Lung (tissue), 12 donors: ENCODE results near the gene CLCN6. TPM values are rescaled to one million over a fixed set of nuclear protein-coding genes. Genes with fewer than 3 reads are reported as not detected.

Experiments
- ATAC-seq: fragments of 200-7000 bp; cut with Tn5 transposase; one replicate; pipeline ENCODE4 v1.9.1; 2020; ENCODE audit warnings: moderate number of reproducible peaks; ENCODE audit not compliant: insufficient read depth, low FRiP score
- DNase-seq, 3 donors: peaks; one replicate each; pipeline ENCODE4 v3.0.0-alpha.2; 2013 to 2017
- H3K27ac ChIP-seq, 2 donors: one replicate each; pipeline ENCODE4 v1.5.1; 2013; ENCODE audit warnings: mild to moderate bottlenecking in 2 of 2, moderate library complexity in 2 of 2, control low read depth in 1 of 2, inconsistent platforms in 1 of 2, low read depth in 1 of 2, low read length in 1 of 2
- H3K27me3 ChIP-seq, 3 donors: one replicate each; pipeline ENCODE4 v1.5.1; 2013; ENCODE audit warnings: low read length in 2 of 3; ENCODE audit not compliant: control insufficient read depth in 3 of 3, insufficient read depth in 3 of 3
- H3K36me3 ChIP-seq, 4 donors: one replicate each; pipeline ENCODE4 v1.5.1; 2013; ENCODE audit warnings: low read length in 4 of 4, mild to moderate bottlenecking in 1 of 4, moderate library complexity in 1 of 4; ENCODE audit not compliant: control insufficient read depth in 4 of 4, insufficient read depth in 4 of 4
- H3K4me1 ChIP-seq, 5 donors: one replicate each; pipeline ENCODE4 v1.5.1; 2013; ENCODE audit warnings: low read length in 5 of 5, mild to moderate bottlenecking in 2 of 5, moderate library complexity in 1 of 5; ENCODE audit not compliant: control insufficient read depth in 5 of 5, insufficient read depth in 5 of 5
- H3K4me3 ChIP-seq: one replicate; pipeline ENCODE4 v1.5.1; 2013; ENCODE audit warnings: mild to moderate bottlenecking, control low read depth, moderate library complexity
- H3K9ac ChIP-seq, 2 donors: one replicate each; pipeline ENCODE4 v1.5.1; 2013; ENCODE audit warnings: low read length in 2 of 2, control low read depth in 1 of 2; ENCODE audit not compliant: insufficient read depth in 1 of 2
- H3K9me3 ChIP-seq, 4 donors: one replicate each; pipeline ENCODE4 v1.5.1; 2013; ENCODE audit warnings: low read length in 3 of 4, mild to moderate bottlenecking in 1 of 4, moderate library complexity in 1 of 4; ENCODE audit not compliant: control insufficient read depth in 4 of 4, insufficient read depth in 3 of 4
- CTCF ChIP-seq: IDR thresholded peaks from 2 replicates; pipeline ENCODE4 v1.5.1; 2012; ENCODE audit warnings: mild to moderate bottlenecking; ENCODE audit errors: control extremely low read depth, extremely low read depth
- WGBS, 2 donors: extraction: QIAGEN DNeasy Blood & Tissue Kit; methylation state at CpG; one replicate each; pipeline ENCODE4 v1.1.7; 2013; 5-methylcytosine and 5-hydroxymethylcytosine counted together
- polyA plus RNA-seq, 2 donors: library from polyadenylated mRNA; stranded (reverse); fragments of 200-250 nt; gene quantifications; one replicate each; pipeline ENCODE4 v1.2.1, GENCODE V29; 2013
- total RNA-seq, 2 donors: library from RNA; depleted of rRNA in 1 of 2; stranded (reverse); fragments of >200 nt in 1 of 2; gene quantifications; one replicate each; pipeline ENCODE4 v1.2.1, GENCODE V29; 2014 to 2021
- donor health status: control.
- donor health status: control.
- donor health status: Bipolar disorder and iron deficiency.
- donor health status: healthy.
- donor health status: DM: yes; HTN: yes; CAD: no.

CLCN6 gene
- total and polyA plus RNA-seq, 4 donors, result 16.7 to 35.7 (median 18.1) TPM

- H3K27me3 ChIP-seq, result no peaks in the 10 kb centered on the region
- WGBS, 2 donors, result 26 to 62% methylated on average over 19 of the region's 19 CpGs
- no peak for TF ChIP-seq CTCF
- no peak overlapping the region for H3K27ac ChIP-seq
- H3K4me1 ChIP-seq, result peaks cover 0 to 15% (median 0%) of the 10 kb centered on the region in 5 donors
- no peak overlapping the region for H3K4me3 ChIP-seq
- H3K9me3 ChIP-seq, result no peaks in the 10 kb centered on the region
- peaks cover 8 to 65% (median 28%) of the 10 kb centered on the region in 4 donors for H3K36me3 ChIP-seq
- DNase-seq (peak; percentile 78 to 83 (median 83)), ATAC-seq (no peak)
- H3K9ac ChIP-seq, result no peak overlapping the region
Measured at GRCh38 chr1:11842154-11843041, 36.4 kb downstream of the CLCN6 start.

DNA sequence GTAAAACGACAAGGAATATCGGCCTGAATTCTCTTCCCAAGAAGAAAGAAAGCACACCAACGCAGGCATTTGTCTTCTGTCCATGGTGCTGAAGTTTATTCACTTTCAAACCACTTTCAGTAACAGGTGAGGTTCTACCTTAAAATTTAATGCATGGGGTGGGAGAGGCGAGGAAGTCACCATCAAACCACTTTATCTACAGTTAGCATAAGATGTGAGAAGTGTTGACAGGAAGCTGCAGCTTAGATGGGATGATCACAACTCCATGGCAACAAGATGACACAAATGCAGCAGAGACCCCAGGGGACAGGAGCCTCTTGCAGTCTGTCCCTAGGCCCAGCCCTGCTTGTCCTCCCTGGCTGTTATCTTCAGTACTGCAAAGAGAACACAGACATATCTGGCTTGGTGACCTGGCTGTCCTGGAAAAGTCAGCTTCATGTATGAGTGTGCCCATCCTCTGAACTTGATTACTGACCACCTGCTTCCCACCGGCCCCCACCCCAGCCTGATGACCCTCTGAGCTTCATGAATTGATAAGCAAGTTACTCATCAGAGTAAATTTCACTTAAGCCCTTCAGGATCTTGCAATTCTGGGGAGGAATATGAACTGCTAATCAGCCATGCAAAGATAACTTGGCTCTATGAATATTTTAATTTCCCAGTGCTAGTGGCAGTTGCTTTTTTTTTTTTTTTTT, 39.8 kb downstream of the CLCN6 start:
- H3K4me3 ChIP-seq, result no peak overlapping the region
- H3K27ac ChIP-seq, result no peak overlapping the region
- H3K9me3 ChIP-seq, result peaks cover 0 to 2% (median 0%) of the 10 kb centered on the region in 4 donors
- ATAC-seq, result no peak
- peaks cover 0 to 15% (median 0%) of the 10 kb centered on the region in 5 donors for H3K4me1 ChIP-seq
- DNase-seq, result peak in 2 of 3 donors; percentile 46 to 63
- no peak for TF ChIP-seq CTCF
- H3K36me3 ChIP-seq, result peaks cover 0 to 37% (median 13%) of the 10 kb centered on the region in 4 donors
- WGBS, 2 donors, result 73 to 75% methylated on average over 5 of the region's 5 CpGs
- H3K9ac ChIP-seq, result no peak overlapping the region
- no peaks in the 10 kb centered on the region for H3K27me3 ChIP-seq

DNA sequence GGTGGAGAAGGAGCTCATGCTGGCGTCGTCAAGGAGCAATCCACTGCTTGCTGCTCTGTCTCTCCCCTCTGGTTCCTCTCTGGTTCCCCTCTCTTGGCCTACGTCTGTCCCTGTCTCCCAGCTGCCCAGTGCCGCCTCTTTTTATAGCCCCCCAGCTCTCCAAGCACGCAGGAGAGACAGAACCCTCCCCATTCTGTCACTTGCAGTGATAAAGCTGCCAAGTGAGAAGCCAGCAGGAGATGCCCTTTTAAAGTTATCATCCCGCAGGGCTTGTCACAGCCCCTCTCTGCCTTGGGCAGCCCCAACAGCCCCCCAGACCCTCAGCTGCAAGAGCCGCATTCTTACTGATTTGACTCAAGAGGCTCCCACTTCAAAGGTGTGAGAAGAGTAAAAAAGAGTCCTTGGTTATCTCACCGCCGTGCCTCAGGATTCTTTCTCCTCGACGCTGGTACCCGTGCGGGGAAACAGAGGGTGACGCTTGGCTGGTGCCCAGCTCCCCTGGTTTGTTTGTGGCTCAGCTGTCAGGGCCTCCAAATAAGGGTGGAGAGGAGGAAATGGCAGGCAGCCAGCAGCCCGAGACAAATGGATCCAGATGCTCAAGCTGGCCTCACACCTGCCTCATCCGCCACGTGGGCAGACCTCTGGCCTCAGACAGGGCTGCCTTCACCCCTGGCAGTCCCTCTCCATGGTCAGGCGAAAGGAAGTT, 41.8 kb downstream of the CLCN6 start, which contains the start of gene NPPA:
NPPA (minus strand) TSS at position 117 of the 706 bp plus-strand sequence; CDS start at position 18, 99 bp downstream.
- DNase-seq (peak in 1 of 3 donors; percentile 15), ATAC-seq (no peak)
- H3K36me3 ChIP-seq, result peaks cover 0 to 21% (median 8%) of the 10 kb centered on the region in 4 donors
- peaks cover 0 to 2% (median 0%) of the 10 kb centered on the region in 4 donors for H3K9me3 ChIP-seq
- WGBS, 2 donors, result 61 to 62% methylated on average over 18 of the region's 18 CpGs
- H3K27me3 ChIP-seq, result no peaks in the 10 kb centered on the region
- H3K9ac ChIP-seq, result no peak within 1 kb of the TSS
- peaks cover 0 to 2% (median 0%) of the 10 kb centered on the region in 5 donors for H3K4me1 ChIP-seq
- TF ChIP-seq CTCF, result no peak
- no peak within 1 kb of the TSS for H3K4me3 ChIP-seq
- H3K27ac ChIP-seq, result no peak within 1 kb of the TSS
